GM12864 (cell line): ENCODE data around the gene SCNN1B.
"Not testable (repeated sequence)": the region's sequence is repeated elsewhere in the genome, so short reads cannot be mapped to it uniquely, and the experiment has no call there.

Source experiments
- DNase-seq: peaks from one replicate; pipeline ENCODE4 v3.0.0-alpha.2; 2011; ENCODE audit warnings: low read depth
- H3K4me3 ChIP-seq: 2 replicates; pipeline ENCODE4 v1.5.1; 2011; ENCODE audit warnings: mild to moderate bottlenecking, low read depth, low read length, control low read depth
- TF ChIP-seq, protein P1 (sequence below): IDR thresholded peaks from 2 replicates; pipeline ENCODE4 v1.5.1; 2011; ENCODE audit warnings: low read depth, mild to moderate bottlenecking, moderate library complexity, low read length, control low read depth, inconsistent platforms; ENCODE audit errors: missing control alignments

Gene SCNN1B

GRCh38 chr16:23395732-23396131, 93.6 kb downstream of the SCNN1B start:
- no peak for DNase-seq
- H3K4me3 ChIP-seq, result no peak overlapping the region
- TF ChIP-seq, protein P1, sequence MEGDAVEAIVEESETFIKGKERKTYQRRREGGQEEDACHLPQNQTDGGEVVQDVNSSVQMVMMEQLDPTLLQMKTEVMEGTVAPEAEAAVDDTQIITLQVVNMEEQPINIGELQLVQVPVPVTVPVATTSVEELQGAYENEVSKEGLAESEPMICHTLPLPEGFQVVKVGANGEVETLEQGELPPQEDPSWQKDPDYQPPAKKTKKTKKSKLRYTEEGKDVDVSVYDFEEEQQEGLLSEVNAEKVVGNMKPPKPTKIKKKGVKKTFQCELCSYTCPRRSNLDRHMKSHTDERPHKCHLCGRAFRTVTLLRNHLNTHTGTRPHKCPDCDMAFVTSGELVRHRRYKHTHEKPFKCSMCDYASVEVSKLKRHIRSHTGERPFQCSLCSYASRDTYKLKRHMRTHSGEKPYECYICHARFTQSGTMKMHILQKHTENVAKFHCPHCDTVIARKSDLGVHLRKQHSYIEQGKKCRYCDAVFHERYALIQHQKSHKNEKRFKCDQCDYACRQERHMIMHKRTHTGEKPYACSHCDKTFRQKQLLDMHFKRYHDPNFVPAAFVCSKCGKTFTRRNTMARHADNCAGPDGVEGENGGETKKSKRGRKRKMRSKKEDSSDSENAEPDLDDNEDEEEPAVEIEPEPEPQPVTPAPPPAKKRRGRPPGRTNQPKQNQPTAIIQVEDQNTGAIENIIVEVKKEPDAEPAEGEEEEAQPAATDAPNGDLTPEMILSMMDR, result no peak

DNA sequence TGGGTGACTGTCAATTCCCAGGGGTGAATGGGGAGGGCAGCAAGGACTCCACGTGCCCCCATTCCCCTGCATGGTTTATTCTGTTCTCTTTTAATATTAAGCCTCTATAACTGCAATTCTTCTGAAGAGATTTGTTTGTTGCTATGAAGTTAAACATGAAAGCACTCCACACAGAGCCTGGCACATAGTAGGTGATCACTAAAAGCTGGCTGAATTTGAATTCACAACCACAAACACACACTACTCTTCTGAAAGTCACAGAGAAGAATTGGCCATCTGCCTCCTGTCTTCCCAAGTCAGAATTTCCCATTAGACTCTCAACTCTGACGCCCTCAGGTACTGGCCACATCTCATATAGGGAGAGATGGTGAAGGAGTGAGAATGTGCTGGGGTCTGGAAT, 95.4 kb downstream of the SCNN1B start:
- H3K4me3 ChIP-seq, result no peak overlapping the region
- TF ChIP-seq, protein P1, result no peak
- DNase-seq, result no peak

DNA sequence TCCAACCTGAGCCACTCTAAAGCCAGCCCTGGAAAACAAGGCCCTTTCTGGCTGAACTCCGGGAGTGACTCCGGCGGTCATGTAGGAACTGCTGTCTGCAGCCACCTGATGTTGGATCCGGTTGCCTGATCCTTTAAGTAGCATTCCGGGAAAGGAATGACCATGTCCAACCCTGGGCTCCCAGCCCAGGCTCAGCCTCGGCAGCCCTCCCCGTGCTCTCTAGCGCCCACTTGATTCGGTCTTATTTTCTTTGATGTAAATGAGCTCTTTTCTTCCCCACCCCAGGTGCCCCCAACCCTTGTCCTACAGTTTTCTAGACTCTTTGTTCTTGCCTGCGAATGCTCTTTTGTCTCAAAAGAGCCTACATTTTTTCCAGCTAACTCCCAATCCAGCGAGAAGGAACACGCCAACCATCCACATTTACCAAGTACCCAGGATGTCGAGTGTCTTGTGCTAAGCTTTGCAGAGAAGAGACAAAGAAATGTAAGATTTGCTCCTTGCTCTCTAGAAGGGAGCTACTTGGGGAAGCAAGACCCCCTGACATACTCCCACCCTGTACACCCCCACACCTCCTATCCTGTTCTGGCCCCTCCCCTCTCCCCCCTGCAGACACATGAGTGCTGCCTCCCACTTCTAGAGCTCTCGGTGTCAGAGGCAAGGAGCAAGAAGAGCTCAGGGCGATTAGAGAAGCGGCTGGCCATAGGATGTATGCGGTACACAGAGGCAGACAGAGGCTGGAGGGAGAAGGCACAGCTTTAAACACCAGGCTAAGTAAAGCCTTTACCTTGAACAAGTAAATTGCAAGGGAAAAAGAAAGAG, 97.1 kb downstream of the SCNN1B start:
- TF ChIP-seq, protein P1, result no peak
- DNase-seq, result no peak
- no peak overlapping the region for H3K4me3 ChIP-seq

GRCh38 chr16:23400447-23400846, 98.3 kb downstream of the SCNN1B start:
- not testable (repeated sequence) for DNase-seq, H3K4me3 ChIP-seq

DNA sequence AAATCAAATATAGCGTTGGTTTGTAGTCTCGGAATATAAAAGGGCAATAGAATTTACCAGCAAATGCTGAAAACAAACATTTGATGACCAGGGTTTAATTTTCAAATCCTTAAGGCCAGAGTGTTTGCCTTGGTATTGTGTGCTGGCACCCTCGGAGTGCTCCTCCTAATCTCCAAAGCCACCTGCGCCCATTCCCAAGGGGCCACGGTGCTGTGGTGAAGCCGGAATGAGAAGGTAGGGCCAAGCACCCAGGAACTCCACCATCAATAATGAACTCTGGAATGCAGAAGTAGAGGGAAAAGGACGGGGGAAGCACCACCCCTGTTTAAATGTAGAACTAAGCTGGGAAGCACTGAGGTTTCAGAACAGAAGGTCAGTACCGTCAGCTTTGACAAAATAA, 99.0 kb downstream of the SCNN1B start:
- DNase-seq, result no peak
- H3K4me3 ChIP-seq, result no peak overlapping the region
- TF ChIP-seq, protein P1, result no peak

DNA sequence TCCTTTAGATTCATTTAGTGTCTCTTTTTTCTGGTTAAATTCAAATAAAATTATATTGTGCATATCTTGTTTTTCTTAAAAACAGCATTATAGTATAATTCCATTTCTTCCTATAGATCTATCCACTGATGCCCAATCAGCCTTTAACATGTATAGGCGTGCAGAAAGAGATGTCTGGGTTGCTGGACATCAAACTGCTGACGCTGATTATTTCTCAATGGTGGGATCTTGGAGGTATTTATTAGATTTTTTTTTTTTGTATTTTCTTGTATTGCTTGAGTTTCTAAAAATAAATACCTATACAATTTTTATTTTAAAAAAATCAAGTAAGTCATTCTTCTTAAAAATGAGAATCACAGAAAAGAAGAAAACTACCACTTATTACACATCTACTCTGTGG, 100.0 kb downstream of the SCNN1B start:
- no peak overlapping the region for H3K4me3 ChIP-seq
- TF ChIP-seq, protein P1, result no peak
- DNase-seq, result no peak

GRCh38 chr16:23403547-23403946, 101.4 kb downstream of the SCNN1B start:
- DNase-seq, result no peak
- TF ChIP-seq, protein P1, result no peak
- no peak overlapping the region for H3K4me3 ChIP-seq
